ENCODE results near the gene P2RY6. TPM values are rescaled to one million over a fixed set of nuclear protein-coding genes. Genes with fewer than 3 reads are reported as not detected.

The P2RY6 gene
- polyA plus RNA-seq, 1 donor (not counting 4 experiments of a cell fraction or from before 2014, with no cell fraction given), result 0.04 TPM

DNA sequence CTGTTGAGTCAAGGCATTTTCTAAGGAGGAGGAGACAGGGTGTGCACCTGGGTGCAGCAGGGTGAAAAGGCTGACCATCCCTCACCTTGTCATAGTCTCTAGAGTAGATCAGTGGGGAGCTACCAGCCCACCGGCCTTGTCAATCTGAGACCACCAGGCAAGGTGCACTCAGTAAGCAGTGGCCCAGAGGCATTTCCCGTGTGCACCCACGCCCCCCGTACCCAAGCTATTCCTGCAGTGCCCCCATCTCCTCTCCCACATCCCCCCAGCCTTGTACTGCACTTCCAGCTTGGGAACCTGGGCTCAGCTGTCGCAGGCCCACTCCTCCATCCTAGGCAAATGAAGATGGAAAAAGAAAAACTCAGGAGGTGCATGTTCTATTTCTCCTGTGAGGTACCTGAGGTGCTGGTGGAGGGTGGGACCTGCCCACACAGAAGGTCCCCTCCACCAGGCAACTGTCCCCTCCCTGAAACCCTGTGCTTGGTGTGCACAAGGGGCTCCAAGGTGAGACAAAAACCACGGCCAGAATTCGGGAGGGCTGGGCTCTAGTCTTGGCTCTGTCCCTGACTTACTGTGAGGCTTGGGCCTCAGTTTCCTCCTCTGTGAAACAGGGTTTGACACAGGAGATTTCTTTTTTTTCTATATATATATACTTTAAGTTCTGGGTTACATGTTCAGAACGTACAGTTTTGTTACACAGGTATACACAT, 45.7 kb upstream of the P2RY6 start:
- H3K9ac ChIP-seq (ENCODE audit: control insufficient read depth, extremely low read depth, insufficient read depth, low read length), result no peak overlapping the region
- no peaks in the 10 kb centered on the region for H3K79me2 ChIP-seq (ENCODE audit: control insufficient read depth, insufficient read depth, low read length)
- H3K9me1 ChIP-seq (ENCODE audit: control insufficient read depth, extremely low read depth, insufficient read depth, low read length), result no peaks in the 10 kb centered on the region
- dilution Hi-C loops (cut with MboI; ENCODE audit: extremely low pct_ligation_motif_present, low sequenced_read_pairs), result no loop called here
- FAIRE-seq (no peak), DNase-seq (ENCODE audit: low read depth, low spot score) (no peak)
- no peak overlapping the region for H3K4me2 ChIP-seq (ENCODE audit: control insufficient read depth, extremely low read depth, insufficient read depth, low read depth, low read length)
- peaks cover 18% of the 10 kb centered on the region for H3K4me1 ChIP-seq (ENCODE audit: control insufficient read depth, extremely low read depth, insufficient read depth, low read length)
- no peak overlapping the region for H2AFZ ChIP-seq (ENCODE audit: control insufficient read depth, low read length)
- no peak overlapping the region for H3K4me3 ChIP-seq (ENCODE audit: control insufficient read depth in 2 of 3, extremely low read depth in 1 of 3, insufficient read depth in 2 of 3, low read depth in 1 of 3, low read length in 3 of 3)
- no peaks in the 10 kb centered on the region for H3K36me3 ChIP-seq (ENCODE audit: control insufficient read depth in 2 of 2, extremely low read depth in 1 of 2, insufficient read depth in 2 of 2, low read length in 2 of 2)
- no peaks in the 10 kb centered on the region for H3K9me3 ChIP-seq (ENCODE audit: control insufficient read depth, low read depth, low read length)
- no peaks in the 10 kb centered on the region for H3K27me3 ChIP-seq (ENCODE audit: control insufficient read depth, extremely low read depth, insufficient read depth, low read length)
- no peak overlapping the region for H3K27ac ChIP-seq (ENCODE audit: control insufficient read depth, insufficient read depth, low read length)
- TF ChIP-seq, protein P1, sequence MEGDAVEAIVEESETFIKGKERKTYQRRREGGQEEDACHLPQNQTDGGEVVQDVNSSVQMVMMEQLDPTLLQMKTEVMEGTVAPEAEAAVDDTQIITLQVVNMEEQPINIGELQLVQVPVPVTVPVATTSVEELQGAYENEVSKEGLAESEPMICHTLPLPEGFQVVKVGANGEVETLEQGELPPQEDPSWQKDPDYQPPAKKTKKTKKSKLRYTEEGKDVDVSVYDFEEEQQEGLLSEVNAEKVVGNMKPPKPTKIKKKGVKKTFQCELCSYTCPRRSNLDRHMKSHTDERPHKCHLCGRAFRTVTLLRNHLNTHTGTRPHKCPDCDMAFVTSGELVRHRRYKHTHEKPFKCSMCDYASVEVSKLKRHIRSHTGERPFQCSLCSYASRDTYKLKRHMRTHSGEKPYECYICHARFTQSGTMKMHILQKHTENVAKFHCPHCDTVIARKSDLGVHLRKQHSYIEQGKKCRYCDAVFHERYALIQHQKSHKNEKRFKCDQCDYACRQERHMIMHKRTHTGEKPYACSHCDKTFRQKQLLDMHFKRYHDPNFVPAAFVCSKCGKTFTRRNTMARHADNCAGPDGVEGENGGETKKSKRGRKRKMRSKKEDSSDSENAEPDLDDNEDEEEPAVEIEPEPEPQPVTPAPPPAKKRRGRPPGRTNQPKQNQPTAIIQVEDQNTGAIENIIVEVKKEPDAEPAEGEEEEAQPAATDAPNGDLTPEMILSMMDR (optimal IDR thresholded peaks at IDR 0.05 in 1 of 3, IDR thresholded peaks at IDR 0.05 in 1 of 3, conservative IDR thresholded peaks at IDR 0.05 in 1 of 3; ENCODE audit: extremely low read depth in 1 of 3, insufficient read depth in 2 of 3, low read length in 3 of 3), result no peak
- TF ChIP-seq EZH2 (IDR thresholded peaks at IDR 0.05; ENCODE audit: low read length), result no peak
- no peaks in the 10 kb centered on the region for H4K20me1 ChIP-seq (ENCODE audit: control insufficient read depth, extremely low read depth, insufficient read depth, low read length)

DNA sequence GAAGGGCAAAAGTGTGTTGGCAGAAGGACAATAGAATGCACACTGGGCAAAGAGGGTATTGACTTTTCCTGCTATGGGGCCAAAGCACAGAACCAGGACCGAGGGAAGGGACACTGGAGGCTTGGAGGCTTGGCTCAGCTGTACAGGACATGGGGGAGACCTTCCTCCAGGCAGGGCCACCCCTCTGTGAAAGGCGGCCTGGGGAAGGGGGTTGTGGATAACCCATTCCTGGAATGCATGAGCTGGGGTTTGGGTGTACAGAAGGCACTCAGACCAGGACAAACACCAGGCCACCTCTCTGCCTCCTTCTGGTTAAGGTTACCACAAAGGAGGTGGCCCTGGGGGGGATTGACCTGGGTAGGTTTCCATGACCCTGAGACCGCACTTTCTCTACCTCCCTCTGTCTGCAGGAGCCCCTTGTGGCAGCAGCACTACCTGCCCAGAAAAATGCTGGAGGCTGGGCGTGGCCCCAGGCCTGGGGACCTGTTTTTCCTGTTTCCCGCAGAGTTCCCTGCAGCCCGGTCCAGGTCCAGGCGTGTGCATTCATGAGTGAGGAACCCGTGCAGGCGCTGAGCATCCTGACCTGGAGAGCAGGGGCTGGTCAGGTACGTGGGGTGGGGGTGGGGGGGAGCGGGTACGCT, 44.4 kb upstream of the P2RY6 start:
- H3K9me3 ChIP-seq (ENCODE audit: control insufficient read depth, low read depth, low read length), result no peaks in the 10 kb centered on the region
- no peaks in the 10 kb centered on the region for H4K20me1 ChIP-seq (ENCODE audit: control insufficient read depth, extremely low read depth, insufficient read depth, low read length)
- no peaks in the 10 kb centered on the region for H3K9me1 ChIP-seq (ENCODE audit: control insufficient read depth, extremely low read depth, insufficient read depth, low read length)
- H3K4me2 ChIP-seq (ENCODE audit: control insufficient read depth, extremely low read depth, insufficient read depth, low read depth, low read length), result peak overlapping the region; percentile 22
- no peak overlapping the region for H3K9ac ChIP-seq (ENCODE audit: control insufficient read depth, extremely low read depth, insufficient read depth, low read length)
- TF ChIP-seq EZH2 (IDR thresholded peaks at IDR 0.05; ENCODE audit: low read length), result no peak
- TF ChIP-seq, protein P1 (optimal IDR thresholded peaks at IDR 0.05 in 1 of 3, IDR thresholded peaks at IDR 0.05 in 1 of 3, conservative IDR thresholded peaks at IDR 0.05 in 1 of 3; ENCODE audit: extremely low read depth in 1 of 3, insufficient read depth in 2 of 3, low read length in 3 of 3), result peak; percentile 46 to 76 (median 58)
- H3K27me3 ChIP-seq (ENCODE audit: control insufficient read depth, extremely low read depth, insufficient read depth, low read length), result no peaks in the 10 kb centered on the region
- peak; percentile 82 for FAIRE-seq
- H3K4me1 ChIP-seq (ENCODE audit: control insufficient read depth, extremely low read depth, insufficient read depth, low read length), result peaks cover 17% of the 10 kb centered on the region
- peak overlapping the region in 1 of 3 experiments; percentile 14 for H3K4me3 ChIP-seq (ENCODE audit: control insufficient read depth in 2 of 3, extremely low read depth in 1 of 3, insufficient read depth in 2 of 3, low read depth in 1 of 3, low read length in 3 of 3)
- H3K79me2 ChIP-seq (ENCODE audit: control insufficient read depth, insufficient read depth, low read length), result no peaks in the 10 kb centered on the region
- H2AFZ ChIP-seq (ENCODE audit: control insufficient read depth, low read length), result no peak overlapping the region
- dilution Hi-C loops (cut with MboI; ENCODE audit: extremely low pct_ligation_motif_present, low sequenced_read_pairs), result no loop called here
- no peak for DNase-seq (ENCODE audit: low read depth, low spot score)
- no peaks in the 10 kb centered on the region for H3K36me3 ChIP-seq (ENCODE audit: control insufficient read depth in 2 of 2, extremely low read depth in 1 of 2, insufficient read depth in 2 of 2, low read length in 2 of 2)
- no peak overlapping the region for H3K27ac ChIP-seq (ENCODE audit: control insufficient read depth, insufficient read depth, low read length)

Data from keratinocyte (primary cell).